Effector memory CD4-positive, alpha-beta T cell (primary cell): ENCODE results near the gene AFF2.

Experiments used
- DNase-seq, 3 donors: peaks; one replicate each; pipeline ENCODE4 v3.0.0-alpha.2; 2020
- H3K27ac ChIP-seq: 2 replicates; pipeline ENCODE4 v1.7.0; 2013; ENCODE audit warnings: mild to moderate bottlenecking, low read length, moderate library complexity; ENCODE audit not compliant: insufficient read depth, poor library complexity, severe bottlenecking
- H3K27me3 ChIP-seq: replicated peaks from 2 replicates; pipeline ENCODE4 v1.7.0; 2013; ENCODE audit warnings: mild to moderate bottlenecking, low read length; ENCODE audit not compliant: insufficient read depth, control insufficient read depth, poor library complexity, severe bottlenecking
- H3K36me3 ChIP-seq: 2 replicates; pipeline ENCODE4 v1.7.0; 2013; ENCODE audit warnings: mild to moderate bottlenecking, low read length, moderate library complexity; ENCODE audit not compliant: control insufficient read depth, insufficient read depth
- H3K4me1 ChIP-seq: 2 replicates; pipeline ENCODE4 v1.7.0; 2013; ENCODE audit warnings: low read length, mild to moderate bottlenecking; ENCODE audit not compliant: control insufficient read depth, insufficient read depth, poor library complexity, severe bottlenecking
- H3K4me3 ChIP-seq: 2 replicates; pipeline ENCODE4 v1.7.0; 2013; ENCODE audit warnings: low read length, low read depth, mild to moderate bottlenecking; ENCODE audit not compliant: insufficient read depth, poor library complexity, severe bottlenecking
- H3K9me3 ChIP-seq: 2 replicates; pipeline ENCODE4 v1.7.0; 2013; ENCODE audit warnings: mild to moderate bottlenecking, low read length, moderate library complexity; ENCODE audit not compliant: control insufficient read depth

The AFF2 gene

DNA sequence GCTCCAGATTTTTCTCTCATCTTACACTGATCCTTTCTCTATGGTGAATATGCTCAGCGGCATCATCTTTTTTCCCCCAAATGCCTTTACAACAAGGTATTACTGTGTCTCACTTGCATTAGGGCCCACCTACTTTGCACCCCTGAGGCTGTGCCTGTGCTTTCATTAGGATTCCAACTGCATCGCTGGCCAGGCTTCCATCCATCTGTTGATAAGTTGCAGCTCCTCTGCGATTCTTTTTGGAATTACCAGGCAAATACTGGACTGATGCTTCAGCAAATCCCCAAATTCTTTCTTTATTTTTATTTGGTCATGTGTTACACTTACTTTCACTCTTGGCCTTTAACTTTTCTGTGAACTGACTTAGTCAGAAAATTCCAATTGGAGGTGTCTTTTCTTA is 77.3 kb downstream of the AFF2 start:
- Histone ChIP-seq H3K4me1 (no peaks in the 10 kb centered on the region), H3K9me3 (no peaks in the 10 kb centered on the region), H3K36me3 (no peaks in the 10 kb centered on the region), H3K4me3 (no peak overlapping the region), H3K27ac (no peak overlapping the region), H3K27me3 (no peaks in the 10 kb centered on the region)
- no peak for DNase-seq

DNA sequence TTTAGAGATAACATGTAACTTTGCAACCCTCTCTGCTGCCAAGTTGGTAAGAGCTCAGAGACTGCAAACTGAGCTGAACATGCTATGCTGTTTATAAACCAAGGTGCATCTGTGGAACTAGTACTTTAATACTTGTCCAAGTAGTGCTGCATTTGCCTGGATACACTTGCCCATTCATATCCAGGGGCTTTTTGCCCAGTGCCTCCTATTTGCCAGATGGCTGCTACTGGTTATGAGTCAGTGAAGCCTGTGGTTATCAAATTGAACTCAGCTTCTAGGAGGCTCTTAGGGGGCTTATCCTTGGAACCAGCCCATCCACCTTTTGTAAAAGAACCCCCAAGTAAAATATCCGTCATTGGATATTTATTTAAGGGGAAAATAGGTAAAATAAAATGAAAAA is 79.6 kb downstream of the AFF2 start:
- DNase-seq = no peak
- no peak overlapping the region for H3K4me3 ChIP-seq
- no peak overlapping the region for H3K27ac ChIP-seq
- no peaks in the 10 kb centered on the region for H3K27me3 ChIP-seq
- no peaks in the 10 kb centered on the region for H3K4me1 ChIP-seq
- H3K36me3 ChIP-seq = no peaks in the 10 kb centered on the region
- no peaks in the 10 kb centered on the region for H3K9me3 ChIP-seq

DNA sequence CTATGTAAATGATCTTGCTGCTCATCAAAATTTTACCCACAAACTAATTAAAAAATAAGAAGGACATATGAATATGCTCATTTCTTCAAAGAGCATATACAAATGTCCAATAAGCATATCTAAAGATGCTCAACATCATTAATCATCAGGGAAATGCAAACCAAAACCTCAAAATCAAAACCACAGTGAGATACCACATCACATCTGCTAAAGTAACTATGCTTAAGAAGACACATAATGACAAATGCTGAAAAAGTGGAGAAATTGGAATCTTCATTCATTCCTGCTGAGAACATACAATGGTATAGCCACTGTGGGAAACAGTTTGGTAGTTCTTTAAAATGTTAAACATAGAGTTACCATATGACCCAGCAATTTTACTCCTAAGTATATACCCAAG is 81.9 kb downstream of the AFF2 start:
- H3K9me3 ChIP-seq = no peaks in the 10 kb centered on the region
- H3K27me3 ChIP-seq = no peaks in the 10 kb centered on the region
- no peak for DNase-seq
- no peak overlapping the region for H3K27ac ChIP-seq
- H3K4me1 ChIP-seq = no peaks in the 10 kb centered on the region
- no peaks in the 10 kb centered on the region for H3K36me3 ChIP-seq
- H3K4me3 ChIP-seq = no peak overlapping the region

DNA sequence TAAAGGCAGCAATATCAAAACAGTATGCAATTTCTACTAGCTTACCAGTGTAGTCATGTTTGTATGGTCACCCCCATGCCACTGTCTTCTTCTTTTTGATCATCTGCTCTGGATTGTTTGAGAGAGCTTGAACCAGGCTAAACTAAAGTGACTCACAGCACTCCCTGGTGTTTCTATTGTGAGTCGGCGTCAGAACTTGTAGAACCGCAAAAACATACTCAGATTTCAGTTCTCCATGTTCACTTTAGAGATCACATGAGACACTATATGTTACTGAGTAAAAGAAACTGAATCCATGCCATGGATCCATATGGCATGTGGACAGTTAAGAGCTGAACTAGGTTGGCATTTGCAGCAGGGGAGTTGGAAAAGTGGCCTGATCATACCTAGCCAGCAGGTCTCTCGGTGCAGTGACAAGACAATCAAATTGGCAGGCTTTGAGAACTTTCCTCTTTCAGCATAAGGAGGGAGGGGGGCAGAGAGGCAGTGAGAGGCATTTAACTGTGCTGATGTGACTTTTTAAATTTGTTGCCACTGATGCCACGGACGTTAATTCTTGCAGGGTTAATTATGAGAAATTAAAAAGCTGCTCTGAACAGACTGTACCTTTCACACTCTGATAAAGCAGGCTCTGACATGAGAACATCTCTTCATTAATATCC is 88.4 kb downstream of the AFF2 start:
- Histone ChIP-seq H3K36me3 (no peaks in the 10 kb centered on the region), H3K27ac (no peak overlapping the region), H3K9me3 (no peaks in the 10 kb centered on the region), H3K4me3 (no peak overlapping the region), H3K27me3 (no peaks in the 10 kb centered on the region), H3K4me1 (no peaks in the 10 kb centered on the region)
- no peak for DNase-seq

DNA sequence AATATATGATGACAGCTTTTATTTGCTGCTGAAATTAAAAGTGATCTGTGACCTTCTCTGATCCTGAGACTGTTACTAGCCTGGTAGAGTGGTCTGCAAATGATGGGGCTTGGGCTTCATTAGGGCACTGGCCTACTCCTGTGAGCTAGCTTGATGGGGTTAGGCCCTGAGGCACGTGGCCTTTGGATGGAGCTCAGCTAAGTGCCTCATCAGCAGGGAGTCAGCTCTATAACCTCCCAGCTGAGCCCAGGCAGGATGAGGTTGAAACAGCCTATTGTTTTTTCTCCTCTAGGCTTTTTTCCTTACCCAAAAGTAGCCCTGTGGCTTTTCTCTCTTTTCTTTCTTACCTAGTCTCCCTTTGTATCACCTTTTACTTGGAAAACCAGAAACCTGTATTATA is 92.2 kb downstream of the AFF2 start:
- Histone ChIP-seq H3K27ac (no peak overlapping the region), H3K4me3 (no peak overlapping the region), H3K36me3 (no peaks in the 10 kb centered on the region), H3K9me3 (no peaks in the 10 kb centered on the region), H3K27me3 (no peaks in the 10 kb centered on the region), H3K4me1 (no peaks in the 10 kb centered on the region)
- DNase-seq = no peak

DNA sequence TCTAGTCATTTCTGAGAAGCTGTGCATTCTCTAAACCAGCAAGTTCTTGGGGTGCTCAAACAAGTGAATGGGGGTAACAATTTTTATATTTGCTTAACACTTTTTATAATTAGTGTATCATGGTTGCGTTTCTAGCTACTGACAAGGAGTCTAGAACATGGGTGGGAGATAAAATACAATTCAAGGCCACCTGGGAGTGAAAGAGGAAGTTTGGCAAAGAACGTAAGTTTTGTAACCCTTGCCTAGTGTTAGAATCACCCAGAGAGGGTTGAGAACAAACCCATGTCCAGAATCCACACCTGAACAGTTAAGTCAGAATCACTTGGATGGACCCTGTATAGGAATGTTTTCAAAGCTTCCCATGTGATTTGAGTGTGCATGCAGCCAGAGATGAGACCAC is 92.7 kb downstream of the AFF2 start:
- H3K36me3 ChIP-seq = no peaks in the 10 kb centered on the region
- H3K9me3 ChIP-seq = no peaks in the 10 kb centered on the region
- no peak overlapping the region for H3K4me3 ChIP-seq
- no peak for DNase-seq
- H3K27me3 ChIP-seq = no peaks in the 10 kb centered on the region
- H3K27ac ChIP-seq = no peak overlapping the region
- no peaks in the 10 kb centered on the region for H3K4me1 ChIP-seq

DNA sequence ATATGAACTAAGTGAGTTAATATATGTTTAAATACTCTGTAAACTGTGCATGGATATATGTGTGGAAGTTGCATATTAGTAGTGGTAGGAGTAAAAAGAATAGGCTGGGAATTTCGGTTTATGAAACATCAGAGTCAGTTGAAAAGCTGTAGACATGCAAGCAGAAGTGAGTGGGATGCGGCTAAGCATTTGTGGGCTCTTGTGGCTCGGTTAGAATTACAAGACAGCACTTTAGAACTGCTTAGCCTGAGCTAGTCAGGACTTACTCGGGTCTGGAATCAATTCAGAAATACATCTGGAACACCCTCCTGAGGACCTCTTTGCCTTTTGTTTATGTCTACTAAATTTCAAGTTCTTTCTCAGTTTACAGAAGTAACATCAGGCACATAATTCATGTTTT is 93.6 kb downstream of the AFF2 start:
- Histone ChIP-seq H3K27me3 (no peaks in the 10 kb centered on the region), H3K4me1 (no peaks in the 10 kb centered on the region), H3K27ac (no peak overlapping the region), H3K4me3 (no peak overlapping the region), H3K36me3 (no peaks in the 10 kb centered on the region), H3K9me3 (no peaks in the 10 kb centered on the region)
- no peak for DNase-seq

DNA sequence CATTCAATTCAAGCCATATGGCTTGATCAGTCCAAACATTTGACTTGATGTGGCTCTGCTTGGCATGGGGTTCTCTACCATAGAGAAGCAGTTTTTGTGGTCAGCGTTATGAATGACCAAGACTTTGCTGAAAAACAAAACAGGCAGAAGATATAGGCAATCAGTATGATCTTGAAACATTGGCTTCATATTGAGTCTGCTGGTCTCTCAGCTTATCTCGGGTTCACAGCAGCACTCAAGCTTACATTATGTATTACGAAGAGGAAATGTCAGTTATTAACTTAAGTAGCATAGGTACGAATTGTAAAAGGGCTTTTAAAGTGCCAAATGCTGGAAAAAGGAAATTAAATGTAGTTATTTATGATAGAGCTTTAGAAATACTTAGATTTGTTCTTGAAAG is 99.0 kb downstream of the AFF2 start:
- DNase-seq = no peak
- Histone ChIP-seq H3K4me1 (no peaks in the 10 kb centered on the region), H3K27ac (no peak overlapping the region), H3K36me3 (no peaks in the 10 kb centered on the region), H3K9me3 (no peaks in the 10 kb centered on the region), H3K4me3 (no peak overlapping the region), H3K27me3 (no peaks in the 10 kb centered on the region)

DNA sequence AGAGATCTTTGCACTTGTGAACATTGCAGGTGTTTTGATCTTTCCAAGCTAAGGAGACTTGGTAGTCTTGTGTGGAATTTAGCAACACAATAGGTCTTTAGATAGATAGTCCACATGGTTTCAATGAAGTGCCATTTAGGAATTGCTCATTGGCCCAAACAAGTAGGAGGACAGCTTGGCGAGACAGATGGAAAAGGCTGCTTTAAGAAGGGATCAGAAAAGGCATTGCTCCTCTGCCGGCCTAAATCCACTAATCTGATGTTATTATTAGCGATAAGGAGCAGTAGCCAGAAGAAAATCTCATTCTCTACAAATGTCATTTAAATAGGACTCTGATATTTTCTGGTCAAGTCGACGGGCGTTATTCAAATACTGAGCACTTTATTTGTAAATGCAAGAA is 99.7 kb downstream of the AFF2 start:
- Histone ChIP-seq H3K4me3 (no peak overlapping the region), H3K4me1 (no peaks in the 10 kb centered on the region), H3K27ac (no peak overlapping the region), H3K27me3 (no peaks in the 10 kb centered on the region), H3K9me3 (no peaks in the 10 kb centered on the region), H3K36me3 (no peaks in the 10 kb centered on the region)
- DNase-seq = no peak

DNA sequence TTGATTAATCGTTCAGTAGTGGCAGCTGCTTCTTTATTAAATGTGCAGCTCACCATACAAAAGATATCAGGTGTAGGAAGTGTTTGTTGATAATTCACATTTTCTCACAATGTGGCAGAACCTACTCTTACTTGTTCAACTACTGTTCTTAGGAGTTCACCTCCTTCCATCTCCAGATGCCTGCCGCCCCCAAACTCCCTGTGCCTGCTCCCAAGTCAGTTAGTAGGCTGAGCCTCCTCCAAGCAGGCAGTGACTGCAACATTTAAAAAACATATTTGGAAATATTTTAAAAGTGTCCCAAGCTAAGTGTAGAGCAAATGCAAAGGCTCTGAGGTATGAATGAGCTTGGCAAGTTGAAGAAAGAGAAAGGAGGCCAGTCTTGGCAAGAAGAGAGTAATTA is 100.2 kb downstream of the AFF2 start:
- H3K4me3 ChIP-seq = no peak overlapping the region
- DNase-seq = no peak
- H3K9me3 ChIP-seq = no peaks in the 10 kb centered on the region

More for the DNA sequence above, 100.2 kb downstream of the AFF2 start:
- Histone ChIP-seq H3K27me3 (no peaks in the 10 kb centered on the region), H3K4me1 (no peaks in the 10 kb centered on the region), H3K36me3 (no peaks in the 10 kb centered on the region), H3K27ac (no peak overlapping the region)
